GM21825 (cell line): ENCODE measurements around the gene CEL.

Experiments used
- ATAC-seq: cut with Tn5 transposase; IDR thresholded peaks from one replicate; pipeline ENCODE4 v1.9.1; 2021; ENCODE audit warnings: mild to moderate bottlenecking, moderate library complexity; ENCODE audit not compliant: unreplicated experiment

CEL gene

DNA sequence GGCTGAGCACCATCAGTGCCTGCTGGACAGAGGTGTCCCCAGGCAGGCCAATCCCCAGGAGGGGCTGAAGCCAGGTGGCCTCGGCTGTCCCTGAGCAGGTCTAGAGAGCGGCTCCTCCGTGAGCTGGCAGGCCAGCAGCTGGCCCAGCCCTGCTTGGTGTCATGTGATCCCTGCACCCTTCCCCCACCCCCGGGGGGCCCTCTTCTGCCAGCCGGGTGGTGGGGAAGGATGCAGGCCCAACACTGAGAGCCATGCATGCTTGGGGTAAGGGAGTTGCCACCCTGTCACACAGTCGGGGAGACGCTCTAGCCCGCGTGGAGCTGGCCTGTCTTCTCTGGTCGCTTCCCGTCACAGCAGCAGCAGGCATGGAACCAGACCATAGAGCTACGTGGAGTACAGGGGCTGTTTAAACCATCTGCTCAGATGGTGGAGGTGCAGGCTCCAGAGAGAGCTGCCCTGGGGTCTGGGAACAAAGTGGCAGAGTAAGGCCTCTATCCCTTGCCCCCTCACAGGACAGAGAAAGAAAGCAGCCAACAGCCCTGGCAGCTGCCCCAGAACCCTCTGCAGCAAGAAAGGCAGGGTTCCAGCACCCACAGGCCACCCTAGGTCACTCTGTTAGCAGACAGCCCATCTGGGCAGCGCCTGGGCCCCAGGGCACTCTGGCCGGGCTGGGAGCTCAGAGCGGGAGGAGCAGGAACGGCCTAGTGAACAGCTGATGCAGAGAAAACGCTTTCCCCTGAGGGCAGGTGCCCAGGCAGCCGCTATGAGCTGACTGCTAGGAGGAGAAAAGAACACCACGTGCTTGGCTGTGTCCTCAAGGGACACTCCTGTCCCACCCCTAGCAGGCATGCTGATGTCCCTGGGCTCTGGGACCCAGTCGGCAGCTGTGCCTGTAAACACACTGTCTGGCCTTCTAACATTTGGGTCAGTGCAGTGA lies 52.4 kb downstream of the CEL start:
- ATAC-seq: no peak

DNA sequence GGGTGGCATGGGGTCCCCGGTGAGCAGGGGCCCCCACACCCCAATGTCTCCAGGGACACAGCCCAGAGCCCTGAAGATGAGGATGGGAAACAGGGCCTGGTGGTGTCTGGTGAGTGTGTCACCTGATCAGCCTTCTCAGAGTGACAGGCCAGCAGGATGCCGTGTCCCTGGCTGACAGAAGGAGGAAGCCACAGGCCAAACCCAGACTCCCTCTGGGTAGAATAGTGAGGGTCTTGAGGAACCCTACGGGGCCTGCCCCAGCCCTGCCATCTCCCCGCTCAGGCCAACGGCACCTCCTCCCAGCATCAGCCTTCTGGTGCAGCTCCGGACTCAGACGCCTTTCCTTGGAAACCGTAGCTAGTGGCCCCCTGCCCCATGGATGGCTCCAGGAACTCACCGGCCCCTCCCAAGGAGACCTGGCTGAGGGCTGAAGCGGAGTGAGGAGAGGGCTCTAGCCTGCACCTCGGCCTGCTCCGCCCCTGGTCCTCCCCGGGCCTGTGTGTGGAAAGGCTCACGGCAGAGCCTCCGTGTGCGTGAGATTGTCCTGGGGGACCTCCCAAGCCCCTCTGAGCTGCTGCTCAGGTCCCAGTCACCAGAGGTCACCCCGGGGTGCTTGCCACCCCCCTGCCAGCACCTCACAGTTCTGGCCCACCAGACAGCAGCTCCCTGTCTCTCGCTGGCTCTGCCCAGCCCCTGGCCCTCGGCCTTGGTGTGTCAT lies 53.3 kb downstream of the CEL start:
- ATAC-seq: no peak

GRCh38 chr9:133115604-133116345 lies 54.0 kb downstream of the CEL start:
- ATAC-seq: peak; percentile 63

GRCh38 chr9:133116346-133117231 lies 54.8 kb downstream of the CEL start:
- ATAC-seq: no peak

GRCh38 chr9:133117271-133118178 lies 55.7 kb downstream of the CEL start:
- no peak for ATAC-seq

DNA sequence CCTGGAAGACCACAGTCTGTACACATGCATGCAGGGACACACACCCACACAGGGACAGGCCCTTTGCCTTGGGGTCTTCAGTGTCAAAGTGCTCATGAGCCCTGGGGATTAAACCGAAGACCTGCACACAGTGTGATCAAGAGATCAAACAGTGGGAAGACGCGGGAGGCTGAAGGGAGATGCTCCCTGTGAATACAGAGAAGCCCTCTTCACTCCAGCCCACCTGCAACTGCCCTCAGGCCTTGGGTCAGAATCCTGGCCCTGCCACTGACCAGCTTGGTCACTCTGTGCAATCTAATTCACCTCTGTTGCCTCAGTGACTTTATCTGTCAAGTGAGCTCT lies 56.4 kb downstream of the CEL start:
- ATAC-seq: no peak

GRCh38 chr9:133118568-133118967 lies 56.8 kb downstream of the CEL start:
- ATAC-seq: no peak

GRCh38 chr9:133119103-133119845 lies 57.5 kb downstream of the CEL start:
- no peak for ATAC-seq

DNA sequence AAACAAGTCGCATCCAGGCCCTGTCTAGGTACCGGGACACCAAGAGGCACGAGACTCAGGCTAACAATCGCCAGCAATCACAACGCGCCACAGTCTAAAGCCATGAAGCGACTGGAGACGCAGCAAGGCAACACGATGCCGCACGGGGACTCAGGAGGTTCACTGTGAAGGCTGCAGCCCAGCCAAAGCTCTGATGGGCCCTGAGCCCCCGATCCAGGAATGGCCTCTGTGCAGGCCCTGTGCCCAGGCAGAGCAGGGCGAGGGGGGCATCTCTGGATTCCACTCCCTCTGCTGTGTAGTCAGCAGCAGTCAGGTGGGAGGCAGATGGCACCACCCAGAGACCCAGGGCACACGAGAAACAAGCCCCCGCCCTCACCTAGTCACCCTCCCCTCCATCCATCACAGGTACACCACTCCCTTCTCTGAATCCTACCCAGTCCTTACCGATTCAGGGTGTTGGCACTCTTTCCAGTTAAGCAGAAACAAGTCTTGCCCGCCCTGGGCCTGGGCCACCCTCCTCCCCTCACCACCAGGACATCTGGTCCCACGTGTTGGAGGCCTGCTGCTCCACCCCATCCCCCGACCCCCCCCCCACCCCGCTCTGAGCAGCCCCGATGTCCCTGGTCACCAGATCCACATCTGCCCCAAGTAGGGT lies 58.2 kb downstream of the CEL start:
- no peak for ATAC-seq

- no peak for ATAC-seq
Measured at GRCh38 chr9:133120501-133121197, 58.9 kb downstream of the CEL start.
